ENCODE results near the gene HK1.

Gene HK1

GRCh38 chr10:69387500-69387899 lies 109.2 kb downstream of the HK1 start:
- ATAC-seq = no peak
- TF ChIP-seq ZFP3 (CRISPR knock-in tag; IDR thresholded peaks at IDR 0.05) (no peak), PATZ1 (CRISPR knock-in tag; IDR thresholded peaks at IDR 0.05; ENCODE audit: borderline replicate concordance) (no peak), RARB (CRISPR knock-in tag; IDR thresholded peaks at IDR 0.05) (no peak), ESRRG (CRISPR knock-in tag; IDR thresholded peaks at IDR 0.05) (no peak), CSDC2 (CRISPR knock-in tag; IDR thresholded peaks at IDR 0.05) (no peak), SNAI2 (CRISPR knock-in tag; IDR thresholded peaks at IDR 0.05) (no peak), ZNF8 (CRISPR knock-in tag; IDR thresholded peaks at IDR 0.05) (no peak), TOX (CRISPR knock-in tag; IDR thresholded peaks at IDR 0.05; ENCODE audit: borderline replicate concordance) (no peak), GLIS3 (CRISPR knock-in tag; IDR thresholded peaks at IDR 0.05) (no peak), ARNTL (CRISPR knock-in tag; IDR thresholded peaks at IDR 0.05; ENCODE audit: borderline replicate concordance, low read depth) (no peak), ZC3H10 (CRISPR knock-in tag; IDR thresholded peaks at IDR 0.05) (no peak), PPARA (CRISPR knock-in tag; IDR thresholded peaks at IDR 0.05; ENCODE audit: borderline replicate concordance) (no peak), ZFP30 (CRISPR knock-in tag; IDR thresholded peaks at IDR 0.05) (no peak), ZNF70 (CRISPR knock-in tag; IDR thresholded peaks at IDR 0.05) (no peak), ISL1 (CRISPR knock-in tag; IDR thresholded peaks at IDR 0.05) (no peak), CSRNP3 (CRISPR knock-in tag; IDR thresholded peaks at IDR 0.05) (no peak), TCF4 (CRISPR knock-in tag; IDR thresholded peaks at IDR 0.05; ENCODE audit: borderline replicate concordance) (no peak)
- TF ChIP-seq, protein P1, sequence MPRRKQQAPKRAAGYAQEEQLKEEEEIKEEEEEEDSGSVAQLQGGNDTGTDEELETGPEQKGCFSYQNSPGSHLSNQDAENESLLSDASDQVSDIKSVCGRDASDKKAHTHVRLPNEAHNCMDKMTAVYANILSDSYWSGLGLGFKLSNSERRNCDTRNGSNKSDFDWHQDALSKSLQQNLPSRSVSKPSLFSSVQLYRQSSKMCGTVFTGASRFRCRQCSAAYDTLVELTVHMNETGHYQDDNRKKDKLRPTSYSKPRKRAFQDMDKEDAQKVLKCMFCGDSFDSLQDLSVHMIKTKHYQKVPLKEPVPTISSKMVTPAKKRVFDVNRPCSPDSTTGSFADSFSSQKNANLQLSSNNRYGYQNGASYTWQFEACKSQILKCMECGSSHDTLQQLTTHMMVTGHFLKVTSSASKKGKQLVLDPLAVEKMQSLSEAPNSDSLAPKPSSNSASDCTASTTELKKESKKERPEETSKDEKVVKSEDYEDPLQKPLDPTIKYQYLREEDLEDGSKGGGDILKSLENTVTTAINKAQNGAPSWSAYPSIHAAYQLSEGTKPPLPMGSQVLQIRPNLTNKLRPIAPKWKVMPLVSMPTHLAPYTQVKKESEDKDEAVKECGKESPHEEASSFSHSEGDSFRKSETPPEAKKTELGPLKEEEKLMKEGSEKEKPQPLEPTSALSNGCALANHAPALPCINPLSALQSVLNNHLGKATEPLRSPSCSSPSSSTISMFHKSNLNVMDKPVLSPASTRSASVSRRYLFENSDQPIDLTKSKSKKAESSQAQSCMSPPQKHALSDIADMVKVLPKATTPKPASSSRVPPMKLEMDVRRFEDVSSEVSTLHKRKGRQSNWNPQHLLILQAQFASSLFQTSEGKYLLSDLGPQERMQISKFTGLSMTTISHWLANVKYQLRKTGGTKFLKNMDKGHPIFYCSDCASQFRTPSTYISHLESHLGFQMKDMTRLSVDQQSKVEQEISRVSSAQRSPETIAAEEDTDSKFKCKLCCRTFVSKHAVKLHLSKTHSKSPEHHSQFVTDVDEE (CRISPR knock-in tag; IDR thresholded peaks at IDR 0.05) = no peak
- TF ChIP-seq, protein P2, sequence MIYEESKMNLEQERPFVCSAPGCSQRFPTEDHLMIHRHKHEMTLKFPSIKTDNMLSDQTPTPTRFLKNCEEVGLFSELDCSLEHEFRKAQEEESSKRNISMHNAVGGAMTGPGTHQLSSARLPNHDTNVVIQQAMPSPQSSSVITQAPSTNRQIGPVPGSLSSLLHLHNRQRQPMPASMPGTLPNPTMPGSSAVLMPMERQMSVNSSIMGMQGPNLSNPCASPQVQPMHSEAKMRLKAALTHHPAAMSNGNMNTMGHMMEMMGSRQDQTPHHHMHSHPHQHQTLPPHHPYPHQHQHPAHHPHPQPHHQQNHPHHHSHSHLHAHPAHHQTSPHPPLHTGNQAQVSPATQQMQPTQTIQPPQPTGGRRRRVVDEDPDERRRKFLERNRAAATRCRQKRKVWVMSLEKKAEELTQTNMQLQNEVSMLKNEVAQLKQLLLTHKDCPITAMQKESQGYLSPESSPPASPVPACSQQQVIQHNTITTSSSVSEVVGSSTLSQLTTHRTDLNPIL (CRISPR knock-in tag; IDR thresholded peaks at IDR 0.05; ENCODE audit: low read depth) = no peak
- TF ChIP-seq, protein P3, sequence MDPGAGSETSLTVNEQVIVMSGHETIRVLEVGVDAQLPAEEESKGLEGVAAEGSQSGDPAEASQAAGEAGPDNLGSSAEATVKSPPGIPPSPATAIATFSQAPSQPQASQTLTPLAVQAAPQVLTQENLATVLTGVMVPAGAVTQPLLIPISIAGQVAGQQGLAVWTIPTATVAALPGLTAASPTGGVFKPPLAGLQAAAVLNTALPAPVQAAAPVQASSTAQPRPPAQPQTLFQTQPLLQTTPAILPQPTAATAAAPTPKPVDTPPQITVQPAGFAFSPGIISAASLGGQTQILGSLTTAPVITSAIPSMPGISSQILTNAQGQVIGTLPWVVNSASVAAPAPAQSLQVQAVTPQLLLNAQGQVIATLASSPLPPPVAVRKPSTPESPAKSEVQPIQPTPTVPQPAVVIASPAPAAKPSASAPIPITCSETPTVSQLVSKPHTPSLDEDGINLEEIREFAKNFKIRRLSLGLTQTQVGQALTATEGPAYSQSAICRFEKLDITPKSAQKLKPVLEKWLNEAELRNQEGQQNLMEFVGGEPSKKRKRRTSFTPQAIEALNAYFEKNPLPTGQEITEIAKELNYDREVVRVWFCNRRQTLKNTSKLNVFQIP (CRISPR knock-in tag; IDR thresholded peaks at IDR 0.05; ENCODE audit: borderline replicate concordance, low read depth) = no peak

DNA sequence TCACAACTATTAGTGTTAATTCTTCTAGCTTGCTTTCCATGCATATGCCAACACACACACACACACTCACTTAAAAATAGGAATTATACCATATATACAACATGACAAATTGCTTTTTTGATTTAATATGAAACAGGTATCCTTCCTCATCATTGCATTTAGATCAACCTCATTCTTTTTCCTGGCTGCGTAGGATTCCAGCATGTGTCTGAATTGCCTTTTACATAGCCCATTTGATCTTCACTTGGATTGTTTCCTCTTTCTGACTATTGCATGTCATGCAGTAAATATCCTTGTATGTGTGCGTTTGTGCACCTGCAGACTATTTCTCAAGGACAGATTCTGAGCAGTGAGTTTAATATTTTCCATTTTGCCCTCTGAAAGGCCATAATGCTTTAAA lies 110.2 kb downstream of the HK1 start:
- no peak for ATAC-seq
- TF ChIP-seq ARNTL (CRISPR knock-in tag; IDR thresholded peaks at IDR 0.05; ENCODE audit: borderline replicate concordance, low read depth) (no peak), ISL1 (CRISPR knock-in tag; IDR thresholded peaks at IDR 0.05) (no peak), CSDC2 (CRISPR knock-in tag; IDR thresholded peaks at IDR 0.05) (no peak), ZFP3 (CRISPR knock-in tag; IDR thresholded peaks at IDR 0.05) (no peak), ESRRG (CRISPR knock-in tag; IDR thresholded peaks at IDR 0.05) (no peak), ZNF565 (CRISPR knock-in tag; conservative IDR thresholded peaks at IDR 0.05; ENCODE audit: low read depth) (no peak), PATZ1 (CRISPR knock-in tag; IDR thresholded peaks at IDR 0.05; ENCODE audit: borderline replicate concordance) (no peak), TCF4 (CRISPR knock-in tag; IDR thresholded peaks at IDR 0.05; ENCODE audit: borderline replicate concordance) (no peak), OSR1 (CRISPR knock-in tag; IDR thresholded peaks at IDR 0.05) (no peak), ZNF8 (CRISPR knock-in tag; IDR thresholded peaks at IDR 0.05) (no peak), CSRNP3 (CRISPR knock-in tag; IDR thresholded peaks at IDR 0.05) (no peak)
- TF ChIP-seq, protein P2 (CRISPR knock-in tag; IDR thresholded peaks at IDR 0.05; ENCODE audit: low read depth) = no peak
